Breast epithelium (tissue), 3 donors: ENCODE measurements around the gene SERTM1.

Source experiments
- CTCF ChIP-seq, 3 donors: fragments of 450-650 bp; IDR thresholded peaks; one replicate each; pipeline ENCODE4 v1.5.1; 2016 to 2017; ENCODE audit warnings: antibody characterized with exemption in 3 of 3, mild to moderate bottlenecking in 3 of 3, moderate library complexity in 3 of 3
- POLR2A ChIP-seq: fragments of 450-650 bp; IDR thresholded peaks from one replicate; pipeline ENCODE4 v1.6.1; 2016; ENCODE audit warnings: antibody characterized with exemption, mild to moderate bottlenecking, moderate library complexity

- no peak for TF ChIP-seq CTCF (IDR thresholded peaks at IDR 0.05)
- TF ChIP-seq POLR2A: no peak
These were observed 7.2 kb upstream of the SERTM1 start for GRCh38 chr13:36666477-36667229.
